Esophagus squamous epithelium (tissue), 4 donors: ENCODE data around the gene VTN.

Source experiments
- CTCF ChIP-seq, 6 experiments: fragments of 450-650 bp in 4 of 6; fragments of 200-600 bp in 2 of 6; sonication (generic) in 2 of 6; IDR thresholded peaks; one replicate each; pipeline ENCODE4 v1.5.1; 2016 to 2019; ENCODE audit warnings: antibody characterized with exemption in 6 of 6, mild to moderate bottlenecking in 4 of 6, moderate library complexity in 4 of 6
- POLR2A ChIP-seq, 4 donors: fragments of 450-650 bp; IDR thresholded peaks; one replicate each; pipeline ENCODE4 v1.6.1; 2017; ENCODE audit warnings: antibody characterized with exemption in 4 of 4, mild to moderate bottlenecking in 4 of 4, moderate library complexity in 3 of 4

- TF ChIP-seq CTCF (IDR thresholded peaks at IDR 0.05) = no peak
- TF ChIP-seq POLR2A (IDR thresholded peaks at IDR 0.05) = no peak
These were observed 26.6 kb upstream of the VTN start for GRCh38 chr17:28396635-28397239.
